Adrenal gland (tissue), 5 donors: Measurements from ENCODE around the gene GPRIN2.

Source experiments
- POLR2A ChIP-seq, 2 donors: fragments of 450-650 bp; IDR thresholded peaks; one replicate each; pipeline ENCODE4 v1.6.1; 2017; ENCODE audit warnings: antibody characterized with exemption in 2 of 2, mild to moderate bottlenecking in 2 of 2, moderate library complexity in 1 of 2
- TF ChIP-seq, protein P1 (sequence below), 6 experiments: fragments of 450-650 bp in 4 of 6; fragments of 200-600 bp in 2 of 6; sonication (generic) in 1 of 6; IDR thresholded peaks; 1 replicate in 5 of 6; 2 replicates in 1 of 6; pipeline versions ENCODE4 v1.5.1 to v1.8.0; 2016 to 2021; ENCODE audit warnings: antibody characterized with exemption in 6 of 6, mild to moderate bottlenecking in 2 of 6, moderate library complexity in 1 of 6
- donor health status: DM: no; HTN: no; CAD: no.

DNA sequence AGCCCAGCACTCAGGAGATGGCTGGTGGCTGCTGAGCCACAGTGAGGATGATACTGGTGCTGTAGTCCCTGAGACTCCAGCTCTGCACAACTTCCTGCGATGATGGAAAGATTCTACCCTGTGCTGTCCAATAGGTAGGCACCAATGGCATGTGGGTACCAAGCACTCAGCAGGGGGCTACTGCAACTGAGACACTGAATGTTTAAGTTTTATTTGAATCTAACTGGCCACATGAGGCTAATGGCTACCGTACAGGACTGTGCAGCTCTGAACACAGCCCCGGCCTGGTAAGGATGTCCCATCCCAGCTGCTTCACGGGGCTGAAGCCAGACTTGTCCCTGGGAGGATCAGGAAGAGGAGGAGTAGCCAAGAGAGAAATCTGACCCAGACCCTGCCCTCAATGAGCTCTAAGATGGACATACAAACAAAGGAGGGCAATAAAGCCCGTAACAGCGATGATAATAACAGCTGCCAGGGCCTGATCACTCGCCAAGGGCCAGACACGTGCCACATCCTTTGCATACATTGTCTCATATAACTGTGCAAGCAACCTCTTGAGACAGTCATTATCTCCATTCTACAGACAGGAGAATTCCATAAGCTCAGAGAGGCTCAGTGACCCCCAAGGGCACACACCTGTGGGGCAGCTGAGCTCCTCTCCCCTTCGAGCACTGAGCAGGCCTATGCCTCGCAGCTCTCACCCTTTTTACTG is 3.8 kb downstream of the GPRIN2 start:
- TF ChIP-seq, protein P1, sequence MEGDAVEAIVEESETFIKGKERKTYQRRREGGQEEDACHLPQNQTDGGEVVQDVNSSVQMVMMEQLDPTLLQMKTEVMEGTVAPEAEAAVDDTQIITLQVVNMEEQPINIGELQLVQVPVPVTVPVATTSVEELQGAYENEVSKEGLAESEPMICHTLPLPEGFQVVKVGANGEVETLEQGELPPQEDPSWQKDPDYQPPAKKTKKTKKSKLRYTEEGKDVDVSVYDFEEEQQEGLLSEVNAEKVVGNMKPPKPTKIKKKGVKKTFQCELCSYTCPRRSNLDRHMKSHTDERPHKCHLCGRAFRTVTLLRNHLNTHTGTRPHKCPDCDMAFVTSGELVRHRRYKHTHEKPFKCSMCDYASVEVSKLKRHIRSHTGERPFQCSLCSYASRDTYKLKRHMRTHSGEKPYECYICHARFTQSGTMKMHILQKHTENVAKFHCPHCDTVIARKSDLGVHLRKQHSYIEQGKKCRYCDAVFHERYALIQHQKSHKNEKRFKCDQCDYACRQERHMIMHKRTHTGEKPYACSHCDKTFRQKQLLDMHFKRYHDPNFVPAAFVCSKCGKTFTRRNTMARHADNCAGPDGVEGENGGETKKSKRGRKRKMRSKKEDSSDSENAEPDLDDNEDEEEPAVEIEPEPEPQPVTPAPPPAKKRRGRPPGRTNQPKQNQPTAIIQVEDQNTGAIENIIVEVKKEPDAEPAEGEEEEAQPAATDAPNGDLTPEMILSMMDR (IDR thresholded peaks at IDR 0.05), result no peak
- TF ChIP-seq POLR2A (IDR thresholded peaks at IDR 0.05), result no peak
